Activated CD8-positive, alpha-beta T cell treated with anti-CD3 and anti-CD28 coated beads for 36 hours (primary cell): ENCODE measurements around the gene GRIA1. TPM values are rescaled to one million over a fixed set of nuclear protein-coding genes. Genes with fewer than 3 reads are reported as not detected.

Experiments used
- ATAC-seq: fragments of 200-7000 bp; cut with Tn5 transposase; one replicate; pipeline ENCODE4 v1.10.0; 2021; ENCODE audit warnings: mild to moderate bottlenecking, moderate library complexity
- CTCF ChIA-PET: fragments of 350-600 bp; sonication (Branson Sonifier 250); formaldehyde crosslinking; loops from one replicate; lab custom pipeline; 2021; ENCODE audit warnings: antibody characterized with exemption; lab: Charles Lee
- POLR2A ChIA-PET: fragments of 350-600 bp; sonication (Branson Sonifier 250); formaldehyde crosslinking; loops from one replicate; lab custom pipeline; 2021; ENCODE audit warnings: antibody characterized with exemption; lab: Charles Lee
- DNase-seq: peaks from one replicate; pipeline ENCODE4 v3.0.0-alpha.2; 2020
- H3K27ac Mint-ChIP-seq: one replicate; pipeline ENCODE4 v1.8.0; 2021; ENCODE audit warnings: mild to moderate bottlenecking, mixed read lengths
- H3K27me3 Mint-ChIP-seq: one replicate; pipeline ENCODE4 v1.8.0; 2021; ENCODE audit warnings: mixed read lengths
- H3K36me3 Mint-ChIP-seq: one replicate; pipeline ENCODE4 v1.8.0; 2021; ENCODE audit warnings: low read depth, mixed read lengths
- H3K4me1 Mint-ChIP-seq: one replicate; pipeline ENCODE4 v1.8.0; 2021; ENCODE audit warnings: low read depth, mixed read lengths
- H3K4me3 Mint-ChIP-seq: one replicate; pipeline ENCODE4 v1.8.0; 2021; ENCODE audit warnings: mild to moderate bottlenecking, moderate library complexity, mixed read lengths
- H3K9me3 Mint-ChIP-seq: one replicate; pipeline ENCODE4 v1.8.0; 2021; ENCODE audit warnings: mixed read lengths
- intact Hi-C: fragments of 100-400 bp; cut with micrococcal nuclease; formaldehyde crosslinking; loops from one replicate; pipeline ENCODE4 v1.10.0; 2022
- total RNA-seq, 2 experiments: library from RNA; stranded (reverse); gene quantifications; one replicate each; pipeline ENCODE4 v1.2.3, GENCODE V29; 2021
- TF ChIP-seq, protein P1 (sequence below): fragments of 200-600 bp; IDR thresholded peaks from one replicate; pipeline ENCODE4 v1.8.0; 2022; ENCODE audit warnings: antibody characterized with exemption, mild to moderate bottlenecking

GRIA1 gene
- total RNA-seq, 2 experiments from 2014 or later: not detected

DNA sequence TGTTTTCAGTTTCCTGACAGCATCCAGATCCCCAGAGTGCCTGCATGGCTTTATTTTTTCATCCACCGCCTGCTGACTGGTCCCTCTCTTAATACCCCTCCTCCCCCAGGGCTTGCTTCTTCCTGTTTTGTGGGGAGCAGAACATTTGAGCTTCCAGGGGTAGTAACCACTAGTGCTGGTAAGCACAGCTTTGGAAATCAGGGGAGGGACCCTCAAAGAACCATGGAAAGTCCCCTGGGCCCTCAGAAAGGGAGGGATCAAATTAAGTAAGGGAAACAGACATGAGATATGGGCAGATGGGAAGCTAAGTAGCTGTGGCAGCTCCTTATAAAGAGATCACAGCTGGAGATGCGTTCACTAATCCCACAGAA lies 26.8 kb downstream of the GRIA1 start:
- H3K27me3 Mint-ChIP-seq: no peaks in the 10 kb centered on the region
- ChIA-PET CTCF (no interaction called here), POLR2A (no interaction called here)
- H3K4me1 Mint-ChIP-seq: no peaks in the 10 kb centered on the region
- H3K9me3 Mint-ChIP-seq: no peaks in the 10 kb centered on the region
- TF ChIP-seq, protein P1, sequence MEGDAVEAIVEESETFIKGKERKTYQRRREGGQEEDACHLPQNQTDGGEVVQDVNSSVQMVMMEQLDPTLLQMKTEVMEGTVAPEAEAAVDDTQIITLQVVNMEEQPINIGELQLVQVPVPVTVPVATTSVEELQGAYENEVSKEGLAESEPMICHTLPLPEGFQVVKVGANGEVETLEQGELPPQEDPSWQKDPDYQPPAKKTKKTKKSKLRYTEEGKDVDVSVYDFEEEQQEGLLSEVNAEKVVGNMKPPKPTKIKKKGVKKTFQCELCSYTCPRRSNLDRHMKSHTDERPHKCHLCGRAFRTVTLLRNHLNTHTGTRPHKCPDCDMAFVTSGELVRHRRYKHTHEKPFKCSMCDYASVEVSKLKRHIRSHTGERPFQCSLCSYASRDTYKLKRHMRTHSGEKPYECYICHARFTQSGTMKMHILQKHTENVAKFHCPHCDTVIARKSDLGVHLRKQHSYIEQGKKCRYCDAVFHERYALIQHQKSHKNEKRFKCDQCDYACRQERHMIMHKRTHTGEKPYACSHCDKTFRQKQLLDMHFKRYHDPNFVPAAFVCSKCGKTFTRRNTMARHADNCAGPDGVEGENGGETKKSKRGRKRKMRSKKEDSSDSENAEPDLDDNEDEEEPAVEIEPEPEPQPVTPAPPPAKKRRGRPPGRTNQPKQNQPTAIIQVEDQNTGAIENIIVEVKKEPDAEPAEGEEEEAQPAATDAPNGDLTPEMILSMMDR: no peak
- ATAC-seq (no peak), DNase-seq (no peak)
- H3K27ac Mint-ChIP-seq: no peak overlapping the region
- H3K36me3 Mint-ChIP-seq: no peaks in the 10 kb centered on the region
- intact Hi-C loops: no loop called here
- H3K4me3 Mint-ChIP-seq: no peak overlapping the region

- TF ChIP-seq, protein P1: no peak
- Mint-ChIP-seq H3K4me1 (no peaks in the 10 kb centered on the region), H3K9me3 (no peaks in the 10 kb centered on the region), H3K4me3 (no peak overlapping the region), H3K27me3 (no peaks in the 10 kb centered on the region), H3K36me3 (no peaks in the 10 kb centered on the region), H3K27ac (no peak overlapping the region)
- intact Hi-C loops: no loop called here
- CTCF ChIA-PET: no interaction called here
- ATAC-seq: no peak
- POLR2A ChIA-PET: no interaction called here
- DNase-seq: no peak
Measured at GRCh38 chr5:153520137-153520536, 29.7 kb downstream of the GRIA1 start.

- no peaks in the 10 kb centered on the region for H3K9me3 Mint-ChIP-seq
- H3K36me3 Mint-ChIP-seq: no peaks in the 10 kb centered on the region
- DNase-seq (no peak), ATAC-seq (no peak)
- TF ChIP-seq, protein P1: no peak
- ChIA-PET CTCF (no interaction called here), POLR2A (no interaction called here)
- H3K27me3 Mint-ChIP-seq: no peaks in the 10 kb centered on the region
- intact Hi-C loops: no loop called here
- no peak overlapping the region for H3K27ac Mint-ChIP-seq
- H3K4me3 Mint-ChIP-seq: no peak overlapping the region
- H3K4me1 Mint-ChIP-seq: no peaks in the 10 kb centered on the region
Measured at GRCh38 chr5:153520952-153521351, 30.5 kb downstream of the GRIA1 start.

GRCh38 chr5:153523211-153523610 lies 32.7 kb downstream of the GRIA1 start:
- no peaks in the 10 kb centered on the region for H3K27me3 Mint-ChIP-seq
- H3K9me3 Mint-ChIP-seq: no peaks in the 10 kb centered on the region
- no peaks in the 10 kb centered on the region for H3K36me3 Mint-ChIP-seq
- no peak overlapping the region for H3K27ac Mint-ChIP-seq
- no peaks in the 10 kb centered on the region for H3K4me1 Mint-ChIP-seq
- TF ChIP-seq, protein P1: no peak
- intact Hi-C loops: no loop called here
- CTCF ChIA-PET: no interaction called here
- DNase-seq (no peak), ATAC-seq (no peak)
- no peak overlapping the region for H3K4me3 Mint-ChIP-seq
- POLR2A ChIA-PET: no interaction called here

DNA sequence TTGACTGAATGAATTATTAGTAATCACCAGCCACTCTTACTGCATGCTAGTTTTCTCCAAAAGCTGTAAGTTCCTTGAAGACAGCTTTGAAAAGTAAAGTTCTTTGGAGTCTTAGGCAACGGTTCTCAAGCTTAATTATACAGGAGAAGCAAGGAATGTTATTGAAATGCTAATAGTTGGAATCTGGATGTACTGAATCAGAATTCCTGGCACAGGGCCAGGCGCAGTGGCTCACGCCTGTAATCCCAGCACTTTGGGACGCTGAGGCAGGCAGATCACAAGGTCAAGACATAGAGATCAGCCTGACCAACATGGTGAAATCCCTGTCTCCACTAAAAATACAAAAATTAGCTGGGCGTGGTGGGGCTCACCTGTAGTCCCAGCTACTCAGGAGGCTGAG lies 33.4 kb downstream of the GRIA1 start:
- ChIA-PET CTCF (no interaction called here), POLR2A (no interaction called here)
- Mint-ChIP-seq H3K4me3 (no peak overlapping the region), H3K9me3 (no peaks in the 10 kb centered on the region), H3K36me3 (no peaks in the 10 kb centered on the region), H3K27ac (no peak overlapping the region), H3K27me3 (peaks cover 3% of the 10 kb centered on the region), H3K4me1 (no peaks in the 10 kb centered on the region)
- TF ChIP-seq, protein P1: no peak
- DNase-seq (no peak), ATAC-seq (no peak)
- intact Hi-C loops: no loop called here
